GM21723 (cell line): Measurements from ENCODE around the gene CTIF.
"Not testable (repeated sequence)": the region's sequence is repeated elsewhere in the genome, so short reads cannot be mapped to it uniquely, and the experiment has no call there.

Source experiments
- ATAC-seq: cut with Tn5 transposase; IDR thresholded peaks from one replicate; pipeline ENCODE4 v1.9.1; 2021; ENCODE audit warnings: mild to moderate bottlenecking, moderate library complexity; ENCODE audit not compliant: unreplicated experiment

CTIF gene

GRCh38 chr18:48699761-48700160, 160.9 kb downstream of the CTIF start:
- no peak for ATAC-seq

- ATAC-seq, result no peak
Measured at GRCh38 chr18:48700446-48700845, 161.6 kb downstream of the CTIF start.

DNA sequence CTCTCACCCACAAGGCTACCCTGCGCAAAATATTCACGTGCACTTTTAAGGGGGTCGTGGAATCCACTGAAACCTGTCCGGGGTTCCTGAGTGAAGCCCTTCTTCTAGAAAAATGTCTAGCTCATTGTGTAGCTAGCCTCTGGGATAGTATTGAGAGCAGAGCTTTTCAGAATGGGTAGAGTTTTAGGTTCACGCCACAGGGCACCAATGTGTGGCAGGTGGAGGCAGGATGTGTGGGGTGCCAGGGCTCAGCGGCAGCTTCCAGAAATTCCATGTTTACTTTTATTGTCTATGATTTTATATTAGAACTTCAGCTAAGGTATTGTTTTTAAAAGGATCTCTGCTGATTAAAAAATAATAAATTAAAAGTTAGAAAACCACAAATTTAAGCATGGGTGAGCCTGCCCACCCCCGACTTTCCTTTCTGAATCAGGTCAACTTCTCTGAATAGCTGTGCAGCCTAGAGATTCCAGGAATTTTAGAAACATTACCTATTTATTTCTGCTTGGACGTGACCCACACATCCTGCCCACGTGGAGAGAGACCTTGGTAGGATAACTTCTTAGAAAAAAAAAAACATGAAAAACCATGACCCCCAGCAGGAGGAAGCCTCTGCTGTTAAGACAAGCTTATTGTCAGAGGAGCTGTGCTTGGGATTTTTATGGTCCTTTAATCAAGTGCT, 163.7 kb downstream of the CTIF start:
- ATAC-seq, result no peak

GRCh38 chr18:48703028-48703386, 164.2 kb downstream of the CTIF start:
- no peak for ATAC-seq

- ATAC-seq, result no peak
Measured at GRCh38 chr18:48703418-48703817, 164.6 kb downstream of the CTIF start.

- no peak for ATAC-seq
Measured at GRCh38 chr18:48705043-48705442, 166.2 kb downstream of the CTIF start.

DNA sequence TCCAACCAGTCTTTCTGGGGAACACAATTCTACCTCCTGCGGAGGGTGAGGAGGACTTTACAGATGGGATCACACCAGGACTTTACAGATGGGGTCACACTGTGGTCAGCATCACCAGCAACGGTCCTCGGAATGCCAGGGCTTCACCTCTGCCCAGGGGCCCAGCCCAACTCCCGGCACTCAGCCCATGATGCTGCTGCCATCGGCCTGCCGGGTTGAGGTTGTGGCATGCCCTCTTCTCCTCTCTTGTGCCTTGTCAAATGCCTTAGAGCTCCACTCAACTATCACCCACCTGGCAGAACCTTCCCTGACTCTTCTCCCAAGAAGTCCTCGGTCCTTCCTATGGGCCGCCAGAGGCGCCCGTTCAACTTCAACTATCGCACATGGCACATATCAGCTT, 166.7 kb downstream of the CTIF start:
- no peak for ATAC-seq

GRCh38 chr18:48706731-48707130, 167.9 kb downstream of the CTIF start:
- no peak for ATAC-seq

- ATAC-seq, result no peak
Measured at GRCh38 chr18:48707636-48708296, 168.9 kb downstream of the CTIF start.

GRCh38 chr18:48708807-48709206, 170.0 kb downstream of the CTIF start:
- no peak for ATAC-seq

GRCh38 chr18:48709371-48710062, 170.7 kb downstream of the CTIF start:
- ATAC-seq, result no peak

DNA sequence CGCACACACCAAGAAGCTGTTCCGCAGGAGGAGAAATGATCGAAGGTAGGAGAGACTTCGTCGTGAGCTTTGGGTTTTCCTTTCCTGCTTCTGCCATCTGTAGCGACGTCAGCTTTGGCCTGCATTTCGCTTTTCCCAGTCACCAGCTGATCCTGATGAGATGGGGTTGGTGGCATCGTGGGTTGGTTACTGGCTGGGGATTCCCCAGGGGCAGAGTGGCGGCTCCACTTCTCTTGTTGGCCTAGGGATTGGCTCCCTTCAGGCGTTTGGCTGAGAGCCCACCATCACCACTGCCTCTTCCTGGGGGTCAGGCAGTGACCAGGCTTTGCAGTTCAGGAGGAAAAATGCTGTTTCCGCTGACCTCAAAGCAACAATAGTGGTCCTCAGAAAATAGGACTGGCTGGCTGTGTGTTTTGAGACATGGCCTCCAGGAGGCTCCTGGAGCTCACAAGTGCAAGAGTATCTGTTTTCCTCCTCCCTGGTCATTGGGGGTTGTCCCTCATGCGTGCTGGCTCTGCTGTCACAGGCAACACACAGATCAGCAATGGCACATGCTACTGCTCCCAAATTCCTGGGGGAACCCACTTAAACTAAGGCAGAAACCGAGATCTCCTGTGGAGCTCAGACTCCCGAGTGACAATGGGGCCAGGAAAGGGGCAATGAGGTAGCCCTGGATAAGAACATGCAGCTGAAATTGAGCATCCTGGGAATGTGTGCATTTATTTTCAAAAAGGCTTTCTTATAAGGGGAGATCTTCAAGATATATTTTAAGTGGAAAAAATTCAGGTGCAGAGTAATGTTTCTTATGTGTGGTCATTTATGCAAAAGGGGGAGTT, 173.0 kb downstream of the CTIF start:
- no peak for ATAC-seq

DNA sequence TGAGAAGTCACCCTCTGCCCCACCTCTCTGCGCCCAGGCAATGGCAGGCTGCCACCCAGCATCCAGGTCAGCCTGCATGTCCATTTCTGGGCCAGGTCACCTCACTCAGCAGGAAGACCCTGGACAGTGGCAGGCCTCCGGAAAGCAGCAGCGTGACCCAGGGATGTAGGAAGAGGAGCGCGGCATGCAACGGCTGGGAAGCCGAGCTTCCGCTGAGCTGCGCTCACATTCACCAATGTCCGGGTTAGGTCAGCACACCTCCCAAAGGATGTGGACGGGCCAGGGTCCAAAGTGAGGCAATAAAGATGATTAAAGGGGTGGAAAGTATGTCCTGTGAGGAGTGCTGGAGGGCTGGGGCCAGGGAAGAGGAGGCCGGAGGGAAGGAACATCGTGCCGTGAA, 174.5 kb downstream of the CTIF start:
- no peak for ATAC-seq

DNA sequence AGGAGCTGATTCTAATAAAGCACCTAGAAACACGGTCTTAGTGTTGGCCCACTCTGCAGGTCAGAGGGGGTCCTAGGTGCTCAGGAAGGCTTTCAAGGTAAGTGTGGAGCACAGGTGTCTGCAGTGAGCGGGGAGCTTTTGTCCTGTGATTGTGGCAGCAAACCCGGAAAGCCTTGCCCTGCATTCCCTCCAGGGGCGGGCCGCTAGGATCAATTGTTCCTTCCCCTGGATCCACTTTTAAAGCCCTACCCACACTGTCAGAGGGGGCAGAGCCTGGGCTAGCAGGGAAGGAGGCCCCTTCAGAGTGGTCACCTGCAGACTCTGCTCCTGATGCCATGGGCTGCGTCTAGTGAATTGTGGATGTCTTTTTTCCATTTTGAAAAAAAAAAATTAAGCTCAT, 176.0 kb downstream of the CTIF start:
- no peak for ATAC-seq

GRCh38 chr18:48715711-48716361, 177.0 kb downstream of the CTIF start:
- peak; percentile 67 for ATAC-seq

- ATAC-seq, result not testable (repeated sequence)
Measured at GRCh38 chr18:48717227-48717626, 178.4 kb downstream of the CTIF start.

DNA sequence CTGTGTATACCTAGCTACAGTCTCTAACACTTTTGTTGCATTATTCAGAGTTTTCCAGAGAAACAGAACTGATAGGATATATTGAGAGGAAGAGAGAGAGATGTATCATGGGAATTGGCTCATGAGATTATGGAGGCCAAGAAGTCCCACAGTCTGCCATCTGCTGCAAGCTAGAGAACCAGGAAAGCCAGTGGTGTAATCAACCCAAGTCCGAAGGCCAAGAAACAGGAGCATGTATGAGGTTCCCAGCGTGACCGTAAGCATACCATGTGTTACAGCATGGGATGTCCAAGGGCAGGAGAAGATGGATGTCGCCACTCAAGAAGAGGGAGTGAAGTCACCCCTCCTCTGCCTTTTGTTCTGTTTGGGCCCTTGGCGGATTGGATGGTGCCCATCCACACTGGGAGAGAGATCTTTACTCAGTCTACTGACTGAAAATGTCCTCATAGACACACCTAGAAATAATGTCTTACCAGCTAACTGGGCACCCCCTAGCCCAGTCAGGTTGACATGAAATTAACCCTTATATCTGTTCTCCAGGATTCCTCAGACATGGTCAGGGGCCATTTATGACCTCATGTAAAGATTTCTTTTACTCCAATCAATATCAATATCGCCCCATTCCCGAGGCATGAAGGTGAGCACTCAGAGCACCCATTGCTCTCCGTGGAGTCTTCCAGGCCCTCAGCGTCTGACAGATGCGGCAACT, 179.6 kb downstream of the CTIF start:
- ATAC-seq, result no peak

DNA sequence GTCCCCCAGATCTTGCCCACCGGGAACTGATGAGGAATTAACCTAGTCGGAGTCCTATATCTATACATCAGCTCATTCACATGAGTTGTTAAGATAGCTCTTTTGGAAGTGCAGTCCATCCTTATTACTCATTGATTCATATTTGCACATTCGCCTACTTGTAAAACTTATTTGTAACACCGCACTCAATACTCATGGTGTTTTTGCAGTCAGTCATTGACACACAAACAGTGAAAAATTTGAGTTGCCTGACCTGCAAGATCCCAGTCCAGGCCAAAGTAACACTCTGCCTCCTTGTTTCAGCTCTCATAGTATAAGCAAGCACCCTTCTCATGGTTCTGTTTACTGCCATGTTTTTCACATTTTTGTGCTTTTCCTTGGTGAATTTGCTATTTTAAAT, 180.6 kb downstream of the CTIF start:
- no peak for ATAC-seq

GRCh38 chr18:48719974-48720654, 181.3 kb downstream of the CTIF start:
- ATAC-seq, result no peak

- ATAC-seq, result no peak
Measured at GRCh38 chr18:48720655-48721025, 181.8 kb downstream of the CTIF start.
